Measurements from ENCODE around the gene MED31.
"Not testable (repeated sequence)": the region's sequence is repeated elsewhere in the genome, so short reads cannot be mapped to it uniquely, and the experiment has no call there.

MED31 gene

DNA sequence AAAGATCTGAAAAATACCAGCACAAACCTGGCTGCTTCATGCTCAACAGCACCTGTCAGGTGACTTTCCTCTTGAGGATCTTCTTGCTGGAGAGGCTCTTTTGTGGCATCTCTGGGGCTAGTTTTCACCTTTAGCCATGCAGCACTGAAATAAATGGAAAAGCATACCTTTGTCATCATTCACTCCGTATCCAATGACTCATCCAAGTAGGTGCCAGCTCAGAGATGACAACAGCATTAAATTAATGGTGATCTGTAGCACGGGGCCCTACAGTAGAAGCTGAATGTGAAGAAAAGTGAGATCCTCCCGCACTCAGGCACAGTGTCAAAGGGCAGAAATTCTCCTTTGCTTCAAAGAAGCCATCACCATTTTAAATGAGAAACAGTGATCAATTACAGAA is 43.1 kb downstream of the MED31 start:
- DNase-seq: no peak

DNA sequence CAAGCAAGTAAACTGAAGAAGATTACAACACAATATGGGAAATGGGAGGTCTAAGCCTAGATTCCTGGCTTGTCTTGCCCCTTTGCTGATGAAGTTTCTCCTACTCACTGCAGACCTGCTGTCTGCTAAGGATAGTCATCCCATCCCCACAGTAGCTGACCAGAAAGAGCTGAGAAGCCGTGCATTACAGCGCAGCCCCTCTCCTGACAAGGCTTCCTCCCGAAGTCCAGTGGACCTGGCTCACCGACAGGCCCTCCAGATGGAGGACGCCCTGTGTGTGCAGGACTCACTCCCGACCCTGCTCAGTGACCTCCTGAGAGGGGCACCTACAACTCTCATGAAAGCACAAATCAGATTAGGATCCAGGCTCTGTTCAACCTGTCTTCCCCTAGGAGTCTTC is 46.3 kb downstream of the MED31 start:
- no peak for DNase-seq

DNA sequence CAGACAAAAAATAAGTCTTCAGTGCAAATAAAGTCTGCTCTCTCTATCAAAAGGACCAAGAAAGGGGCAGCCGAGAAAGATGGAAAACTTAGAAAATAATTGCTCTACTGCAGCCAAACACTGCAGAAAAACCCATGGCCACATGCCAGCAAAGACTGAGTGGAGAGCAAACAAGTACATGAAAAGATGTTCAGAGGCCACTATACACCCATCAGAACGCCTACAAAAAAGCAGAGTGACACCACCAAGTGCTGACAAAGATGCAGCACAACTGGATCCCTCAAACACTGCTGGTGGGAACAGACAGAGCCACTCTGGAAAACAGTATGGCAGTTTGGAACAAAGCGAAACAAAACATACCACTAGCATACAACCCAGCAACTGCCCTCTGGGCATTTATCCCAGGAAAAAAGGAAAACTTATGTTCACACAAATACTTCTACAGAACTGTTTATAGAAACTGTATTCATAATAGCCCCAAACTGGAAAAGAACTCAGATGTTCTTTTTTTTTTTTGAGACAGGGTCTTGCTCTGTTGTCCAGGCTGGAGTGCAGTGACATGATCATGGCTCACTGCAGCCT is 47.6 kb downstream of the MED31 start:
- no peak for DNase-seq

DNA sequence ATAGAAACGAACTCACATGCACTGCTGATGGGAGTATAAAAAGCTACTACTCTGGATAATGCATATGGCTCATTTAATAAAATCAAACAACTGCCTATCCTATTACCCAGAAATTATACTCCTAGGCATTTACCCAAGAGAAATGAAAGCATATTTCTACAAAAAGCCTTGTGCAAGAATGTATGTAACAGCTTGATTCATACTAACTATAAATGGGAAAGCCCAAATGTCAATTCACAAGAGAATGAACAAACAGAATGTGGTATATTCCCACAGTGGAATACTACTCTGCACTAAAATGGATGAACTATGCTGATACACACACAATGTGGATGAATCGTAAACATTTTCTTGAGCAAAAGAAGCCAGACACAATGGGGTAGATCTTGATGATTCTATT is 49.3 kb downstream of the MED31 start:
- no peak for DNase-seq

DNA sequence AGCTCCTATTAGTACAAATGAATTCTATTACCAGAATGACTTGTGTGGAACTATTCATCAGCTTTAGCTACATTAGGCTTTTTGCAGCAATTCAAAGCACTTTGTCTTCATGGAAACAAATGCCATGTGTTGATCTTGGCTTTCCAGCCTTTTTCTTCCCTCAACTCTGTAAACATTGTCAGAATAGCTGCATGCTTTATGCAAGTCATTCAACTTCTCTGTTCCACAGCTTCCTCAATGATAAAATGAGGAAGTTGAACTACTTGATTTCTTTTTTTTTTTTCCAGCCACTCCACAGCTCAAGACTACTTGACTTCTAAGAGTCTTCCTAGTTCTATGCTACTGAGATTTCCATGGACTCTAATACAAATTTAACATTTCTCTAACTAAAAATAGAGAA is 52.0 kb downstream of the MED31 start:
- DNase-seq: peak; percentile 70

DNA sequence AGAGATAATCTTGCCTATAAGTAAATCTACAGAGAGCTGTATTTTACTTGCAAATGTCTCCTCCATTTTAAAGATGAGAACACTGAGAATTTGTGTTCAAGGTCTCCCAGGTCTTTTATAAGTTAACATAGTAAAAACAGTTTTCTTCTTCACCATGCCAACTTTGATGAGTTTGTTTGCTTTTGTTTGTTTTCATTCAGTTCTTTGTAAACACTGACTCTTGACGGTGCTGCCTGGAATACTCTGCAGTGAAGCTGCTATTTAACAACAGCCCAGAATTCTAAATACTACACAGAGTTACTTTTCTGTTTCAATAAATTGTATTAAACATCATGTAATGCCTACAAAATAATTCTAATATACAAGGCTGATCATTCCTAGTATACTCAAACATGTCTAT is 53.7 kb downstream of the MED31 start:
- DNase-seq: no peak

DNA sequence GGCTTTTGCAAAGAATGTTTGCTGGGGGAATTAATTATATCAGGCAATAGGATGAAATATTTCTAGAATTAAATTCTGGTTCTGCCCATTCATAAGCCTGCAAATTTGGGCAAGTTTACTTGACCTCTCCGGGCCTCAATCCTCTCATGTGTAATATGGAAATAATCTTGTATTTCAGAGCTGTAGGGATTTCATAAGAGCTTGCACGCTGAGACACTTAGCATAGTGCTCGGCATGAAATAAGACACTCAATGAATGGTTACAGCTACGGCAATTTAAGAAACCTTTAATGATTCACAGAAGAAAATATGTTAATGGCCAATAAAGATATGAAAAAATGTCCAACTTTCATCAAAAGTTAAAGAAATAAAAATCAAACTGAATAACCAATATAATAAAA is 54.5 kb downstream of the MED31 start:
- DNase-seq: no peak

DNA sequence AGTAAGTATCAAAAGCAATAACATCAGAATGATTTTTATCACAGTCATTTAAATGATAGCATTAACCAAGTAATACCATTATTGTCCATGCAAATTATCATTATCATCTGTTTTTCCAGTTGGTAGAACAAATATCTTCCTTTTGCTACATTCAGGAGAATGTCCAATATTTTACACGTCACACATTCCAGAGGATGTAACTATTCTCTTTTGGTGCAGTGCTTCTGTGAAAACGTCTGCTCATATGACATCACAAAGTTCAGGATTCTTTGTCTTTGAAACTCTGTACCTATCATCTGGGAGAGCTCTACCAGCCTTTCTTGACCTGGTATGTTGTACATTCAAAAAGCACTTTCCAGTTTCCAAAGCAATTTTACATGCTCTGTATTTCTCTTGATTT is 54.9 kb downstream of the MED31 start:
- no peak for DNase-seq

DNA sequence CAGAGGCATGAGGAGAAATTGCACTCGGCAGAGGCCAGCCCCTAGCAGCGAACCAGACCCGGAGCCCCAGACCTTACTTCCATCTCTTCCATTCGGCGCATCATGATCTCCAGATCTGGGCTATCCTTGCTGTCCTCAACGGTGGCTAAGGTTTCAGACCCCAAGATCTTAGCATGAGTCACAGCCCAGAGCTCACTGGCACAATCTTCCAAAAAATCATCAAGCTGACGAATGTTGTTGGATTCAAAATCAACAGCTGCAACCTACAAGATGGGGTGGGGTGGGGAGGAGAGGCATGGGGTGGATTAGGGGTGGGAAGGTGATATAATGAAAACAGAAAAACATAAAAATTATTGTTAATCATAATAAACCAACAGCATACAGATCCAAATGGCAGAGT is 55.3 kb downstream of the MED31 start:
- no peak for DNase-seq

DNA sequence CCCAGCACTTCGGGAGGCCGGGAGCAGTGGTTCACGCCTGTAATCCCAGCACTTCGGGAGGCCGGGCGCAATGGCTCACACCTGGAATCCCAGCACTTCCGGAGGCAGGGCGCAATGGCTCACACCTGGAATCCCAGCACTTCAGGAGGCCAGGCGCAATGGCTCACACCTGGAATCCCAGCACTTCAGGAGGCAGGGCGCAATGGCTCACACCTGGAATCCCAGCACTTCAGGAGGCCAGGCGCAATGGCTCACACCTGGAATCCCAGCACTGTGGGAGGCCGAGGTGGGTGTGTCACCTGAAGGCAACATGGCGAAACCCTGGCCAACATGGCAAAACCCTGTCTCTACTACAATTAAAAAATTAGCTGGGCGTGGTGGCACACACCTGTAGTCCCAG is 58.0 kb downstream of the MED31 start:
- not testable (repeated sequence) for DNase-seq
